GM12878 (cell line): ENCODE data around the gene TBC1D24. TPM values are rescaled to one million over a fixed set of nuclear protein-coding genes. Genes with fewer than 3 reads are reported as not detected.

Experiments
- ATAC-seq: fragments of 200-7000 bp; cut with Tn5 transposase; 3 replicates; pipeline ENCODE4 v1.9.1; 2020; ENCODE audit warnings: mild to moderate bottlenecking, moderate library complexity
- BruUV-seq: library from RNA; stranded (reverse); fragments of 400-500 nt; replicated peaks from 2 replicates; lab custom pipeline; 2021; lab: Mats Ljungman, UMichigan
- CTCF ChIA-PET: fragments of 300-600 bp; sonication (Branson Sonifier 250); formaldehyde crosslinking; extraction: SDS; loops from one replicate; lab custom pipeline; 2021; ENCODE audit warnings: inconsistent platforms; lab: Yijun Ruan, JAX
- POLR2A ChIA-PET: fragments of 350-600 bp; formaldehyde crosslinking; extraction: SDS; loops from one replicate; lab custom pipeline; 2021; ENCODE audit warnings: inconsistent platforms; lab: Charles Lee
- RAD21 ChIA-PET: fragments of 300-600 bp; sonication (Branson Sonifier 250); formaldehyde crosslinking; loops from one replicate; lab custom pipeline; 2023; ENCODE audit warnings: antibody characterized with exemption; ENCODE audit not compliant: unreplicated experiment; lab: Charles Lee
- SMC1A ChIA-PET: fragments of 300-600 bp; sonication (Branson Sonifier 250); formaldehyde crosslinking; loops from one replicate; lab custom pipeline; 2023; ENCODE audit not compliant: unreplicated experiment, uncharacterized antibody; lab: Charles Lee
- DNase-seq: peaks from one replicate; pipeline ENCODE4 v3.0.0-alpha.2; 2011; ENCODE audit warnings: low read depth, low spot score
- FAIRE-seq: peaks from 3 replicates; lab custom pipeline; 2011; peaks lifted over from hg19 to GRCh38; lab: Jason Lieb, UNC
- H2AFZ ChIP-seq: 2 replicates; pipeline ENCODE4 v1.6.0; 2011; ENCODE audit warnings: low read depth, low read length, control low read depth; ENCODE audit not compliant: control insufficient read depth
- H3K27ac ChIP-seq: 2 replicates; pipeline ENCODE4 v1.5.1; 2011; ENCODE audit warnings: control low read depth; ENCODE audit not compliant: control insufficient read depth, insufficient read depth
- H3K27me3 ChIP-seq, 2 experiments: replicated peaks in 1 of 2; 2 replicates each; pipeline versions ENCODE4 v1.6.0 to v1.6.1; 2011; ENCODE audit warnings: low read length in 1 of 2; ENCODE audit not compliant: control insufficient read depth in 2 of 2, insufficient read depth in 2 of 2
- H3K36me3 ChIP-seq, 2 experiments: 2 replicates each; pipeline ENCODE4 v1.5.1; 2011; ENCODE audit warnings: low read length in 1 of 2; ENCODE audit not compliant: control insufficient read depth in 2 of 2, insufficient read depth in 2 of 2
- H3K4me1 ChIP-seq: 2 replicates; pipeline ENCODE4 v1.6.1; 2011; ENCODE audit warnings: mild to moderate bottlenecking, low read length, moderate library complexity, mixed read lengths; ENCODE audit not compliant: control insufficient read depth, insufficient read depth
- H3K4me2 ChIP-seq: 2 replicates; pipeline ENCODE4 v1.6.0; 2011; ENCODE audit warnings: control low read depth; ENCODE audit not compliant: control insufficient read depth, insufficient read depth
- H3K4me3 ChIP-seq: fragments of 200-600 bp; sonication (generic); 2 replicates; pipeline ENCODE4 v1.5.1; 2016
- H3K79me2 ChIP-seq: 2 replicates; pipeline ENCODE4 v1.6.0; 2011; ENCODE audit warnings: low read length; ENCODE audit not compliant: control insufficient read depth, insufficient read depth
- H3K9ac ChIP-seq: 2 replicates; pipeline ENCODE4 v1.8.0; 2011; ENCODE audit warnings: low read length, control low read depth, mixed read lengths; ENCODE audit not compliant: control insufficient read depth, insufficient read depth
- H3K9me3 ChIP-seq: replicated peaks from 3 replicates; pipeline ENCODE4 v1.5.1; 2011; ENCODE audit warnings: mild to moderate bottlenecking, low read length; ENCODE audit not compliant: control insufficient read depth, insufficient read depth
- H4K20me1 ChIP-seq: 2 replicates; pipeline ENCODE4 v1.6.0; 2011; ENCODE audit not compliant: control insufficient read depth, insufficient read depth
- BCL11A ChIP-seq: IDR thresholded peaks from 2 replicates; pipeline ENCODE4 v1.6.1; 2011; ENCODE audit warnings: low read depth, low read length
- BHLHE40 ChIP-seq, 2 experiments: fragments of 450-650 bp in 1 of 2; IDR thresholded peaks; 2 replicates each; pipeline ENCODE4 v1.6.1; 2011 to 2017; ENCODE audit warnings: low read depth in 2 of 2, borderline replicate concordance in 1 of 2, improper control_type of control experiment in 1 of 2, low read length in 1 of 2, mild to moderate bottlenecking in 1 of 2
- E2F4 ChIP-seq: IDR thresholded peaks from 2 replicates; pipeline ENCODE4 v1.6.1; 2012; ENCODE audit warnings: low read depth, low read length, improper control_type of control experiment
- FOXK2 ChIP-seq: fragments of 450-650 bp; IDR thresholded peaks from 2 replicates; pipeline ENCODE4 v1.6.1; 2017; ENCODE audit warnings: mild to moderate bottlenecking, moderate library complexity
- FOXM1 ChIP-seq: IDR thresholded peaks from 2 replicates; pipeline ENCODE4 v1.6.1; 2012; ENCODE audit warnings: low read depth, mild to moderate bottlenecking, inconsistent platforms, low read length, moderate library complexity
- IRF5 ChIP-seq: fragments of 450-650 bp; IDR thresholded peaks from 2 replicates; pipeline ENCODE4 v1.6.1; 2017; ENCODE audit warnings: borderline replicate concordance
- JUNB ChIP-seq: IDR thresholded peaks from 2 replicates; pipeline ENCODE4 v1.6.1; 2016; ENCODE audit warnings: antibody characterized with exemption, mild to moderate bottlenecking
- NRF1 ChIP-seq: conservative IDR thresholded peaks from 2 replicates; pipeline ENCODE4 v1.6.1; 2011; ENCODE audit warnings: mild to moderate bottlenecking, low read depth, low read length, improper control_type of control experiment
- POLR2AphosphoS2 ChIP-seq: IDR thresholded peaks from 2 replicates; pipeline ENCODE4 v1.6.1; 2011; ENCODE audit warnings: low read depth, mild to moderate bottlenecking, low read length, improper control_type of control experiment, moderate library complexity
- RB1 ChIP-seq: fragments of 450-650 bp; formaldehyde crosslinking; IDR thresholded peaks from 2 replicates; pipeline ENCODE4 v1.6.1; 2017; ENCODE audit warnings: mild to moderate bottlenecking, borderline replicate concordance
- RCOR1 ChIP-seq: conservative IDR thresholded peaks from 2 replicates; pipeline ENCODE4 v1.6.1; 2012; ENCODE audit warnings: low read depth, low read length, improper control_type of control experiment
- RFX5 ChIP-seq: IDR thresholded peaks from 2 replicates; pipeline ENCODE4 v1.6.1; 2011; ENCODE audit warnings: low read depth, low read length, improper control_type of control experiment
- SIN3A ChIP-seq: IDR thresholded peaks from 2 replicates; pipeline ENCODE4 v1.6.1; 2012; ENCODE audit warnings: low read depth, low read length, improper control_type of control experiment
- SRF ChIP-seq, 2 experiments: IDR thresholded peaks; 2 replicates each; pipeline ENCODE4 v1.6.1; 2011; ENCODE audit warnings: low read depth in 2 of 2, low read length in 2 of 2, mild to moderate bottlenecking in 1 of 2, moderate library complexity in 1 of 2
- YY1 ChIP-seq: IDR thresholded peaks from 2 replicates; pipeline ENCODE4 v1.6.1; 2011; ENCODE audit warnings: low read depth, mild to moderate bottlenecking, low read length
- ZBTB4 ChIP-seq: fragments of 450-650 bp; formaldehyde crosslinking; IDR thresholded peaks from 2 replicates; pipeline ENCODE4 v1.4.0; 2022; ENCODE audit warnings: mild to moderate bottlenecking, moderate library complexity
- ZNF207 ChIP-seq: fragments of 450-650 bp; IDR thresholded peaks from 2 replicates; pipeline ENCODE4 v1.6.1; 2014; ENCODE audit warnings: antibody characterized with exemption, mild to moderate bottlenecking, borderline replicate concordance
- ZNF24 ChIP-seq: fragments of 450-650 bp; IDR thresholded peaks from 2 replicates; pipeline ENCODE4 v1.6.1; 2017; ENCODE audit warnings: antibody characterized with exemption, mild to moderate bottlenecking
- WGBS: methylation state at CpG from one replicate; pipeline ENCODE4 v1.1.6; 2016; ENCODE audit warnings: low lambda C conversion rate; ENCODE audit not compliant: insufficient replicate concordance, insufficient coverage; ENCODE audit errors: missing lambda C conversion rate; 5-methylcytosine and 5-hydroxymethylcytosine counted together
- in situ Hi-C: fragments of 300-500 bp; cut with MboI; formaldehyde crosslinking; loops from 9 replicates; pipeline ENCODE4 v1.14.3; 2018; ENCODE audit warnings: mixed read lengths
- intact Hi-C: fragments of 100-400 bp; cut with micrococcal nuclease; formaldehyde crosslinking; loops from one replicate; pipeline ENCODE4 v1.14.2; 2022; ENCODE audit not compliant: unreplicated experiment
- polyA plus RNA-seq, 11 experiments: library from polyadenylated mRNA; depleted of rRNA in 4 of 11; unstranded in 6 of 11; stranded (reverse) in 5 of 11; fragments of >200 nt; fragmentation: Nextera tagmentation in 4 of 11; fragmentation: Illumina TruSeq in 1 of 11; extraction: Ambion mirVana in 4 of 11; extraction: Trizol in 1 of 11; gene quantifications; 1 replicate in 1 of 11; 2 replicates in 10 of 11; pipeline versions ENCODE4 v1.2.1 to v1.2.3, GENCODE V29; 2011 to 2016; ENCODE audit warnings: inconsistent platforms in 2 of 11, missing spikeins in 2 of 11, low read depth in 1 of 11
- total RNA-seq, 4 experiments: library from RNA; depleted of rRNA in 3 of 4; stranded (reverse); fragments of >200 nt in 3 of 4; fragmentation: Illumina TruSeq in 1 of 4; extraction: Trizol in 1 of 4; gene quantifications; 2 replicates each; pipeline versions ENCODE4 v1.2.1 to v1.2.3, GENCODE V29; 2013 to 2021

The TBC1D24 gene
- total and polyA plus RNA-seq, 10 of the 15 experiments (the other 5 are each of a cell fraction or from before 2014, with no cell fraction given), result 1.1 to 9.6 (median 4.5) TPM

GRCh38 chr16:2459647-2460390 lies 15.1 kb upstream of the TBC1D24 start, which contains the start of gene TEDC2:
Gene TEDC2 (plus strand): TSS chr16:2460109. CDS start chr16:2460145, 36 bp downstream.
- no peaks in the 10 kb centered on the region for H4K20me1 ChIP-seq
- ATAC-seq, result peak; percentile 99
- TF ChIP-seq BHLHE40 (IDR thresholded peaks at IDR 0.05; ENCODE audit: borderline replicate concordance in 1 of 2, low read depth in 2 of 2, low read length in 1 of 2) (peak in 1 of 2 experiments; percentile 24; a peak in 1 of 4 replicates), POLR2AphosphoS2 (peak; percentile 42; the same call in 1 of the 2 replicates), JUNB (no peak), BCL11A (no peak), FOXK2 (no peak), FOXM1 (no peak), ZBTB4 (no peak), RFX5 (0 out of 2 replicates have a peak, but pooled peaks have one; percentile 17), NRF1 (0 out of 2 replicates have a peak, but pooled peaks have one; percentile 13), ZNF24 (no peak), E2F4 (peak; percentile 94), ZNF207 (no peak), IRF5 (no peak), SIN3A (peak; percentile 98), RB1 (no peak), YY1 (peak; percentile 55), RCOR1 (no peak), SRF (IDR thresholded peaks at IDR 0.05; ENCODE audit: low read depth in 2 of 2, low read length in 2 of 2) (no peak)

More at GRCh38 chr16:2459647-2460390, 15.1 kb upstream of the TBC1D24 start, which contains the start of gene TEDC2:
- ChIA-PET RAD21 (interaction anchor here (0.5 to 2.4 kb wide), 9 partner anchors 9 to 146 kb away, joined by 3 to 8 read pairs (median 5); partner anchors contain the start of genes CCNF, NTN3 and TBC1D24), POLR2A (interaction anchor here (0.6 to 1.6 kb wide), 9 partner anchors 9 to 330 kb away, joined by 3 to 11 read pairs (median 3); partner anchors contain the start of gene TBC1D24), SMC1A (interaction anchor here (0.9 to 1.7 kb wide), 4 partner anchors 9 to 61 kb away, joined by 3 to 6 read pairs (median 4); partner anchors contain the start of genes AMDHD2 and CCNF), CTCF (interaction anchor here (0.7 to 2.2 kb wide), 4 partner anchors 9 to 42 kb away, joined by 3 to 6 read pairs (median 5); partner anchors contain the start of gene TBC1D24)
- WGBS, result 1% methylated on average over 52 of the region's 66 CpGs
- H3K27ac ChIP-seq, result peak within 1 kb of the TSS; percentile 31; the same call in 1 of the 2 replicates
- FAIRE-seq (peak; percentile 83), DNase-seq (peak; percentile 66)
- H3K9me3 ChIP-seq, result no peaks in the 10 kb centered on the region
- H2AFZ ChIP-seq, result peak within 1 kb of the TSS; percentile 76
- H3K4me3 ChIP-seq, result peak within 1 kb of the TSS; percentile 73
- in situ Hi-C loops (no loop called here), intact Hi-C loops (no loop called here)
- H3K9ac ChIP-seq, result peak within 1 kb of the TSS; percentile 58
- peaks cover 8% of the 10 kb centered on the region; the same call in 1 of the 2 replicates for H3K4me1 ChIP-seq
- BruUV-seq, result no TSS peak
- peaks cover 7 to 19% of the 10 kb centered on the region in 2 experiments; a peak in 3 of 4 replicates for H3K36me3 ChIP-seq
- peaks cover 6% of the 10 kb centered on the region for H3K79me2 ChIP-seq
- H3K27me3 ChIP-seq, result no peaks in the 10 kb centered on the region
- H3K4me2 ChIP-seq, result peak within 1 kb of the TSS; percentile 96
